ENCODE measurements around the gene MACROD2. TPM values are rescaled to one million over a fixed set of nuclear protein-coding genes. Genes with fewer than 3 reads are reported as not detected.

MACROD2 gene
- polyA plus RNA-seq, 1 donor (not counting 4 experiments of a cell fraction or from before 2014, with no cell fraction given), result 0.71 TPM

DNA sequence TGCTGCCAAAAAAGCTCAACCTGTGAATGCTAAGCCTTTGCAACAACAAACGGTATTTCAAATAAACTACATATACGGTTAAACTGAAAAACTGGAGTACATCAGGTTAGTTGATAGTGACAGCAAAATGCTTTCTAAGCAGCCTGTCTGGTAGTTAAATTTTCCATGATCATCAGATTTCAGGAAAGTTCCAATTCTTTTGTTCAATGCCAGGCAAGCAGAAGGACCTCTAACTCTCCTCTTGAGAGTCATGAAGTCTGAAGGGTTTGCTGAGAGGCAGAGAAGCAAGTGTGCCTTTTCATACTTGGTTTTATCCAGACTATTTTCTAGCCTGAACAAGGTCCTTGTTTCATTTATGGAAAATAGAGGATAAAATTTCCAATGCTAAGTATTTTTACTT lies 337.6 kb downstream of the MACROD2 start:
- dilution Hi-C loops (cut with MboI; ENCODE audit: extremely low pct_ligation_motif_present, low sequenced_read_pairs), result loop anchor here (25.0 kb wide), 1 partner anchor 379 kb away; no protein-coding TSS in a partner anchor
- Histone ChIP-seq H3K36me3 (ENCODE audit: control insufficient read depth in 2 of 2, extremely low read depth in 1 of 2, insufficient read depth in 2 of 2, low read length in 2 of 2) (peaks cover 0 to 3% of the 10 kb centered on the region in 2 experiments), H3K4me2 (ENCODE audit: control insufficient read depth, extremely low read depth, insufficient read depth, low read depth, low read length) (peak overlapping the region; percentile 94), H3K79me2 (ENCODE audit: control insufficient read depth, insufficient read depth, low read length) (peaks cover 88% of the 10 kb centered on the region), H3K27me3 (ENCODE audit: control insufficient read depth, extremely low read depth, insufficient read depth, low read length) (no peaks in the 10 kb centered on the region), H3K27ac (ENCODE audit: control insufficient read depth, insufficient read depth, low read length) (no peak overlapping the region), H2AFZ (ENCODE audit: control insufficient read depth, low read length) (no peak overlapping the region), H3K4me1 (ENCODE audit: control insufficient read depth, extremely low read depth, insufficient read depth, low read length) (peaks cover 14% of the 10 kb centered on the region), H3K9ac (ENCODE audit: control insufficient read depth, extremely low read depth, insufficient read depth, low read length) (peak overlapping the region; percentile 17), H3K4me3 (ENCODE audit: control insufficient read depth in 2 of 3, extremely low read depth in 1 of 3, insufficient read depth in 2 of 3, low read depth in 1 of 3, low read length in 3 of 3) (peak overlapping the region; percentile 62 to 93 (median 91)), H3K9me1 (ENCODE audit: control insufficient read depth, extremely low read depth, insufficient read depth, low read length) (no peaks in the 10 kb centered on the region), H3K9me3 (ENCODE audit: control insufficient read depth, low read depth, low read length) (no peaks in the 10 kb centered on the region), H4K20me1 (ENCODE audit: control insufficient read depth, extremely low read depth, insufficient read depth, low read length) (no peaks in the 10 kb centered on the region)
- DNase-seq (ENCODE audit: low read depth, low spot score) (no peak), FAIRE-seq (peak; percentile 52)
- TF ChIP-seq, protein P1, sequence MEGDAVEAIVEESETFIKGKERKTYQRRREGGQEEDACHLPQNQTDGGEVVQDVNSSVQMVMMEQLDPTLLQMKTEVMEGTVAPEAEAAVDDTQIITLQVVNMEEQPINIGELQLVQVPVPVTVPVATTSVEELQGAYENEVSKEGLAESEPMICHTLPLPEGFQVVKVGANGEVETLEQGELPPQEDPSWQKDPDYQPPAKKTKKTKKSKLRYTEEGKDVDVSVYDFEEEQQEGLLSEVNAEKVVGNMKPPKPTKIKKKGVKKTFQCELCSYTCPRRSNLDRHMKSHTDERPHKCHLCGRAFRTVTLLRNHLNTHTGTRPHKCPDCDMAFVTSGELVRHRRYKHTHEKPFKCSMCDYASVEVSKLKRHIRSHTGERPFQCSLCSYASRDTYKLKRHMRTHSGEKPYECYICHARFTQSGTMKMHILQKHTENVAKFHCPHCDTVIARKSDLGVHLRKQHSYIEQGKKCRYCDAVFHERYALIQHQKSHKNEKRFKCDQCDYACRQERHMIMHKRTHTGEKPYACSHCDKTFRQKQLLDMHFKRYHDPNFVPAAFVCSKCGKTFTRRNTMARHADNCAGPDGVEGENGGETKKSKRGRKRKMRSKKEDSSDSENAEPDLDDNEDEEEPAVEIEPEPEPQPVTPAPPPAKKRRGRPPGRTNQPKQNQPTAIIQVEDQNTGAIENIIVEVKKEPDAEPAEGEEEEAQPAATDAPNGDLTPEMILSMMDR (optimal IDR thresholded peaks at IDR 0.05 in 1 of 3, IDR thresholded peaks at IDR 0.05 in 1 of 3, conservative IDR thresholded peaks at IDR 0.05 in 1 of 3; ENCODE audit: extremely low read depth in 1 of 3, insufficient read depth in 2 of 3, low read length in 3 of 3), result no peak
- TF ChIP-seq EZH2 (IDR thresholded peaks at IDR 0.05; ENCODE audit: low read length), result no peak

DNA sequence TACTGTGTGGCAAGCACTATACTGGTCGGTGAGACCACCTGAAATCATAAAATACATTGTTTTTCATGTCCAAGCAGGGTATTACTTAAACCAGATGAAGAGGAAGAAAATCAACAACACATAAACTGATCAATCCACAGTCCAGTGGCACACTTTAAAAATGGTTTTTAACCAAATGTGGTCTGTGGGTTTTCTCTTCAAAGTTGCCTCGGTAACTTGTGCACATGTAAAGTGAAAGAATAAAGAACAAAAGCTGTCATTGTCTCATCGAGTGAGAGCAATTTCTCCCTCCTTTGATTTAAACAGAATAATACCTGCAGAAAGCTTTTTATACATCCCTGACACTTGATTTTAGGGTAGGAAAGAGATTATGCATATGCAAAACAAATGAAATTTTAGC lies 338.4 kb downstream of the MACROD2 start:
- H3K27me3 ChIP-seq (ENCODE audit: control insufficient read depth, extremely low read depth, insufficient read depth, low read length), result no peaks in the 10 kb centered on the region
- TF ChIP-seq, protein P1 (optimal IDR thresholded peaks at IDR 0.05 in 1 of 3, IDR thresholded peaks at IDR 0.05 in 1 of 3, conservative IDR thresholded peaks at IDR 0.05 in 1 of 3; ENCODE audit: extremely low read depth in 1 of 3, insufficient read depth in 2 of 3, low read length in 3 of 3), result no peak
- TF ChIP-seq EZH2 (IDR thresholded peaks at IDR 0.05; ENCODE audit: low read length), result no peak
- peak overlapping the region; percentile 95 for H3K27ac ChIP-seq (ENCODE audit: control insufficient read depth, insufficient read depth, low read length)
- FAIRE-seq (no peak), DNase-seq (ENCODE audit: low read depth, low spot score) (no peak)
- H3K4me1 ChIP-seq (ENCODE audit: control insufficient read depth, extremely low read depth, insufficient read depth, low read length), result peaks cover 14% of the 10 kb centered on the region
- peak overlapping the region; percentile 94 for H3K4me2 ChIP-seq (ENCODE audit: control insufficient read depth, extremely low read depth, insufficient read depth, low read depth, low read length)
- no peak overlapping the region for H2AFZ ChIP-seq (ENCODE audit: control insufficient read depth, low read length)
- peaks cover 80% of the 10 kb centered on the region for H3K79me2 ChIP-seq (ENCODE audit: control insufficient read depth, insufficient read depth, low read length)
- no peaks in the 10 kb centered on the region for H3K9me3 ChIP-seq (ENCODE audit: control insufficient read depth, low read depth, low read length)
- H4K20me1 ChIP-seq (ENCODE audit: control insufficient read depth, extremely low read depth, insufficient read depth, low read length), result no peaks in the 10 kb centered on the region
- H3K36me3 ChIP-seq (ENCODE audit: control insufficient read depth in 2 of 2, extremely low read depth in 1 of 2, insufficient read depth in 2 of 2, low read length in 2 of 2), result peaks cover 0 to 1% of the 10 kb centered on the region in 2 experiments
- H3K9ac ChIP-seq (ENCODE audit: control insufficient read depth, extremely low read depth, insufficient read depth, low read length), result peak overlapping the region; percentile 94
- H3K9me1 ChIP-seq (ENCODE audit: control insufficient read depth, extremely low read depth, insufficient read depth, low read length), result no peaks in the 10 kb centered on the region
- dilution Hi-C loops (cut with MboI; ENCODE audit: extremely low pct_ligation_motif_present, low sequenced_read_pairs), result loop anchor here (25.0 kb wide), 1 partner anchor 379 kb away; no protein-coding TSS in a partner anchor
- H3K4me3 ChIP-seq (ENCODE audit: control insufficient read depth in 2 of 3, extremely low read depth in 1 of 3, insufficient read depth in 2 of 3, low read depth in 1 of 3, low read length in 3 of 3), result peak overlapping the region; percentile 62 to 93 (median 91)
